ENCODE results near the gene ZNF511.

ZNF511 gene

GRCh38 chr10:133307776-133308420 lies 816 bp upstream of the ZNF511 start (continued):
- TF ChIP-seq ZNF148 (tag by site-specific recombination; IDR thresholded peaks at IDR 0.05; ENCODE audit: borderline replicate concordance): no peak
- no peak for TF ChIP-seq ZNF830 (tag by site-specific recombination; IDR thresholded peaks at IDR 0.05; ENCODE audit: low read depth)
- no peak for TF ChIP-seq ZNF133 (tag by site-specific recombination; IDR thresholded peaks at IDR 0.05)
- TF ChIP-seq ZNF571 (tag by site-specific recombination; IDR thresholded peaks at IDR 0.05): no peak
- TF ChIP-seq ZNF692 (tag by site-specific recombination; IDR thresholded peaks at IDR 0.05): peak; percentile 44
- no peak for TF ChIP-seq ZNF274 (IDR thresholded peaks at IDR 0.05; ENCODE audit: low read length)
- no peak for TF ChIP-seq ZNF274 (tag by site-specific recombination; IDR thresholded peaks at IDR 0.05; ENCODE audit: borderline replicate concordance)
- TF ChIP-seq KLF16 (tag by site-specific recombination; IDR thresholded peaks at IDR 0.05): no peak
- no peak for TF ChIP-seq ZNF202 (tag by site-specific recombination; IDR thresholded peaks at IDR 0.05; ENCODE audit: borderline replicate concordance)
- TF ChIP-seq ZNF423 (tag by site-specific recombination; IDR thresholded peaks at IDR 0.05): no peak
- TF ChIP-seq KLF17 (tag by site-specific recombination; IDR thresholded peaks at IDR 0.05): no peak; the same call in 1 of the 2 replicates
- no peak for TF ChIP-seq ZNF558 (tag by site-specific recombination; IDR thresholded peaks at IDR 0.05)
- TF ChIP-seq ZNF48 (tag by site-specific recombination; IDR thresholded peaks at IDR 0.05): no peak
- no peak for TF ChIP-seq ZNF561 (tag by site-specific recombination; IDR thresholded peaks at IDR 0.05; ENCODE audit: borderline replicate concordance)
- no peak for TF ChIP-seq ZSCAN23 (tag by site-specific recombination; IDR thresholded peaks at IDR 0.05)
- TF ChIP-seq ZNF530 (tag by site-specific recombination; IDR thresholded peaks at IDR 0.05; ENCODE audit: low read depth): no peak
- no peak for TF ChIP-seq ZNF311 (tag by site-specific recombination; IDR thresholded peaks at IDR 0.05; ENCODE audit: borderline replicate concordance)
- no peak for TF ChIP-seq ZNF302 (tag by site-specific recombination; IDR thresholded peaks at IDR 0.05; ENCODE audit: low read depth)
- TF ChIP-seq ZNF555 (tag by site-specific recombination; conservative IDR thresholded peaks at IDR 0.05): no peak
- TF ChIP-seq ZSCAN5A (tag by site-specific recombination; IDR thresholded peaks at IDR 0.05): no peak
- TF ChIP-seq ZEB2 (tag by site-specific recombination; IDR thresholded peaks at IDR 0.05): peak; percentile 62
- peak; percentile 55; the same call in 1 of the 2 replicates for TF ChIP-seq TRIM28 (IDR thresholded peaks at IDR 0.05; ENCODE audit: borderline replicate concordance, low read length)
- TF ChIP-seq ZNF121 (tag by site-specific recombination; IDR thresholded peaks at IDR 0.05): no peak
- TF ChIP-seq BCL6B (tag by site-specific recombination; IDR thresholded peaks at IDR 0.05): no peak
- no peak for TF ChIP-seq SETDB1 (IDR thresholded peaks at IDR 0.05; ENCODE audit: insufficient read length, low read length)
- TF ChIP-seq ELK4 (IDR thresholded peaks at IDR 0.05; ENCODE audit: borderline replicate concordance, low read depth, low read length): no peak
- TF ChIP-seq EGR2 (tag by site-specific recombination; IDR thresholded peaks at IDR 0.05; ENCODE audit: low read depth): no peak
- TF ChIP-seq OVOL3 (tag by site-specific recombination; IDR thresholded peaks at IDR 0.05): no peak; the same call in 1 of the 2 replicates
- TF ChIP-seq ZSCAN4 (tag by site-specific recombination; IDR thresholded peaks at IDR 0.05): no peak
- TF ChIP-seq ZFP3 (tag by site-specific recombination; IDR thresholded peaks at IDR 0.05; ENCODE audit: low read depth): no peak
- TF ChIP-seq ZBTB48 (tag by site-specific recombination; IDR thresholded peaks at IDR 0.05): no peak

Measured in HEK293 (cell line).